DMS79 treated with DMSO at 0.1 percent for 48 hours (cell line): ENCODE data around the gene ZAR1.

ENCODE experiments used
- DNase-seq: peaks from one replicate; lab custom pipeline; 2025; lab: John Stamatoyannopoulos, UW

The ZAR1 gene

GRCh38 chr4:48490680-48491513 is 845 bp downstream of the ZAR1 start:
- DNase-seq, result no peak

GRCh38 chr4:48491514-48492176 is 1.6 kb downstream of the ZAR1 start:
- no peak for DNase-seq

- peak; percentile 48 for DNase-seq
These were observed 3.5 kb downstream of the ZAR1 start for GRCh38 chr4:48493452-48494100.

- no peak for DNase-seq
These were observed 5.9 kb downstream of the ZAR1 start for GRCh38 chr4:48495941-48496340.

- DNase-seq, result no peak
These were observed 8.8 kb downstream of the ZAR1 start for GRCh38 chr4:48498895-48499294.

- DNase-seq, result no peak
These were observed 9.6 kb downstream of the ZAR1 start for GRCh38 chr4:48499551-48500066.

GRCh38 chr4:48503233-48504025 is 13.4 kb downstream of the ZAR1 start:
- DNase-seq, result no peak

GRCh38 chr4:48504026-48504330 is 13.9 kb downstream of the ZAR1 start:
- no peak for DNase-seq

- DNase-seq, result no peak
These were observed 14.3 kb downstream of the ZAR1 start for GRCh38 chr4:48504352-48504751.

- DNase-seq, result no peak
These were observed 16.7 kb downstream of the ZAR1 start for GRCh38 chr4:48506716-48507115.

GRCh38 chr4:48509543-48509942 is 19.5 kb downstream of the ZAR1 start:
- no peak for DNase-seq

- no peak for DNase-seq
These were observed 28.1 kb downstream of the ZAR1 start for GRCh38 chr4:48518143-48518542.

GRCh38 chr4:48526406-48526805 is 36.4 kb downstream of the ZAR1 start:
- DNase-seq, result no peak

GRCh38 chr4:48538358-48538757 is 48.3 kb downstream of the ZAR1 start:
- no peak for DNase-seq

- no peak for DNase-seq
These were observed 49.5 kb downstream of the ZAR1 start for GRCh38 chr4:48539597-48539996.

GRCh38 chr4:48542888-48543287 is 52.8 kb downstream of the ZAR1 start:
- no peak for DNase-seq

GRCh38 chr4:48543796-48544195 is 53.7 kb downstream of the ZAR1 start:
- peak; percentile 2 for DNase-seq
